Neutrophil (primary cell): ENCODE measurements around the gene ITGA6.
"Not testable (repeated sequence)": the region's sequence is repeated elsewhere in the genome, so short reads cannot be mapped to it uniquely, and the experiment has no call there.

Experiments
- H3K27ac ChIP-seq: fragments of 200-600 bp; sonication (generic); 2 replicates; pipeline ENCODE4 v1.5.1; 2016; ENCODE audit warnings: mild to moderate bottlenecking, moderate library complexity
- H3K27me3 ChIP-seq: fragments of 200-600 bp; sonication (generic); 2 replicates; pipeline ENCODE4 v1.6.0; 2016; ENCODE audit warnings: mild to moderate bottlenecking
- H3K36me3 ChIP-seq: fragments of 200-600 bp; sonication (generic); 2 replicates; pipeline ENCODE4 v1.5.1; 2017
- H3K4me1 ChIP-seq, 2 experiments: fragments of 200-600 bp in 1 of 2; sonication (generic) in 1 of 2; 1 replicate in 1 of 2; 2 replicates in 1 of 2; pipeline versions ENCODE4 v1.5.1 to v1.6.1; 2013 to 2016; ENCODE audit warnings: low read depth in 1 of 2, low read length in 1 of 2, mild to moderate bottlenecking in 1 of 2, moderate library complexity in 1 of 2; ENCODE audit not compliant: control insufficient read depth in 1 of 2, insufficient read depth in 1 of 2
- H3K4me3 ChIP-seq, 2 experiments: fragments of 200-600 bp in 1 of 2; sonication (generic) in 1 of 2; 1 replicate in 1 of 2; 2 replicates in 1 of 2; pipeline ENCODE4 v1.5.1; 2013 to 2016; ENCODE audit warnings: low read depth in 1 of 2, low read length in 1 of 2, mild to moderate bottlenecking in 1 of 2, moderate library complexity in 1 of 2
- H3K9me3 ChIP-seq: fragments of 200-600 bp; sonication (generic); 2 replicates; pipeline ENCODE4 v1.5.1; 2016
- CTCF ChIP-seq: fragments of 200-600 bp; sonication (generic); IDR thresholded peaks from 2 replicates; pipeline ENCODE4 v1.5.1; 2016; ENCODE audit warnings: antibody characterized with exemption

ITGA6 gene

GRCh38 chr2:172540421-172540820 lies 113.0 kb downstream of the ITGA6 start:
- no peak for TF ChIP-seq CTCF
- Histone ChIP-seq H3K27me3 (no peaks in the 10 kb centered on the region), H3K4me3 (no peak overlapping the region), H3K4me1 (no peaks in the 10 kb centered on the region), H3K36me3 (no peaks in the 10 kb centered on the region), H3K9me3 (peaks cover 9% of the 10 kb centered on the region), H3K27ac (no peak overlapping the region)

GRCh38 chr2:172545408-172546075 lies 118.2 kb downstream of the ITGA6 start:
- Histone ChIP-seq H3K9me3 (no peaks in the 10 kb centered on the region), H3K36me3 (no peaks in the 10 kb centered on the region), H3K4me3 (no peak overlapping the region), H3K4me1 (no peaks in the 10 kb centered on the region), H3K27ac (no peak overlapping the region), H3K27me3 (no peaks in the 10 kb centered on the region)
- TF ChIP-seq CTCF = no peak

- Histone ChIP-seq H3K4me3 (no peak overlapping the region), H3K27ac (no peak overlapping the region), H3K36me3 (no peaks in the 10 kb centered on the region), H3K4me1 (no peaks in the 10 kb centered on the region), H3K27me3 (no peaks in the 10 kb centered on the region), H3K9me3 (no peaks in the 10 kb centered on the region)
- no peak for TF ChIP-seq CTCF
These were observed 121.7 kb downstream of the ITGA6 start for GRCh38 chr2:172549131-172549530.

- not testable (repeated sequence) for H3K27me3 ChIP-seq, H3K36me3 ChIP-seq, H3K27ac ChIP-seq, H3K9me3 ChIP-seq, H3K4me3 ChIP-seq, H3K4me1 ChIP-seq
These were observed 122.4 kb downstream of the ITGA6 start for GRCh38 chr2:172549802-172550201.

GRCh38 chr2:172550419-172550818 lies 123.0 kb downstream of the ITGA6 start:
- no peak for TF ChIP-seq CTCF
- Histone ChIP-seq H3K27me3 (peaks cover 4% of the 10 kb centered on the region), H3K27ac (no peak overlapping the region), H3K4me3 (no peak overlapping the region), H3K4me1 (peaks cover 10% of the 10 kb centered on the region in 2 experiments), H3K9me3 (no peaks in the 10 kb centered on the region), H3K36me3 (no peaks in the 10 kb centered on the region)

GRCh38 chr2:172551271-172551670 lies 123.9 kb downstream of the ITGA6 start:
- H3K4me1 ChIP-seq = peaks cover 10 to 12% of the 10 kb centered on the region in 2 experiments
- H3K27me3 ChIP-seq = peaks cover 4% of the 10 kb centered on the region
- no peaks in the 10 kb centered on the region for H3K9me3 ChIP-seq
- no peak overlapping the region for H3K4me3 ChIP-seq
- H3K36me3 ChIP-seq = no peaks in the 10 kb centered on the region
- TF ChIP-seq CTCF = no peak
- no peak overlapping the region for H3K27ac ChIP-seq
